CD4-positive, alpha-beta T cell (primary cell): ENCODE results near the gene LGALS14. TPM values are rescaled to one million over a fixed set of nuclear protein-coding genes. Genes with fewer than 3 reads are reported as not detected.
A peak's percentile ranks its signal among the peaks of the same experiment; 100 is the strongest.

Experiments used
- ATAC-seq: fragments of 200-7000 bp; cut with Tn5 transposase; one replicate; pipeline ENCODE4 v1.10.0; 2022; ENCODE audit warnings: mild to moderate bottlenecking; ENCODE audit not compliant: poor library complexity
- CTCF ChIA-PET: fragments of 350-600 bp; sonication (Branson Sonifier 250); formaldehyde crosslinking; loops from one replicate; lab custom pipeline; 2021; ENCODE audit warnings: antibody characterized with exemption, inconsistent platforms; lab: Charles Lee
- POLR2A ChIA-PET: fragments of 350-600 bp; sonication (Branson Sonifier 250); formaldehyde crosslinking; loops from one replicate; lab custom pipeline; 2021; ENCODE audit warnings: antibody characterized with exemption, inconsistent platforms; lab: Charles Lee
- DNase-seq, 14 experiments: peaks; one replicate each; pipeline ENCODE4 v3.0.0-alpha.2; 2013 to 2020; ENCODE audit warnings: mixed read lengths in 2 of 14
- H3K27ac ChIP-seq, 2 donors: one replicate each; pipeline versions ENCODE4 v1.5.1 to v1.7.0; 2013; ENCODE audit warnings: low read length in 2 of 2, low read depth in 1 of 2, mild to moderate bottlenecking in 1 of 2
- H3K27me3 ChIP-seq, 2 experiments: 1 replicate in 1 of 2; 2 replicates in 1 of 2; pipeline versions ENCODE4 v1.6.1 to v1.7.0; 2013; ENCODE audit warnings: low read length in 2 of 2, control low read depth in 1 of 2, mild to moderate bottlenecking in 1 of 2, moderate library complexity in 1 of 2; ENCODE audit not compliant: insufficient read depth in 2 of 2, control insufficient read depth in 1 of 2
- H3K36me3 ChIP-seq: one replicate; pipeline ENCODE4 v1.6.1; 2013; ENCODE audit warnings: low read length, control low read depth; ENCODE audit not compliant: insufficient read depth
- H3K4me1 ChIP-seq: one replicate; pipeline ENCODE4 v1.6.1; 2013; ENCODE audit warnings: low read length, control low read depth; ENCODE audit not compliant: insufficient read depth
- H3K4me3 ChIP-seq: one replicate; pipeline ENCODE4 v1.5.1; 2013; ENCODE audit warnings: mild to moderate bottlenecking, low read length, moderate library complexity
- H3K9me3 ChIP-seq, 2 experiments: 1 replicate in 1 of 2; 2 replicates in 1 of 2; pipeline versions ENCODE4 v1.6.1 to v1.7.0; 2013; ENCODE audit warnings: low read length in 2 of 2, mild to moderate bottlenecking in 2 of 2, control low read depth in 1 of 2, moderate library complexity in 1 of 2; ENCODE audit not compliant: control insufficient read depth in 1 of 2, insufficient read depth in 1 of 2
- H3K27ac Mint-ChIP-seq: one replicate; pipeline ENCODE4 v1.8.0; 2020; ENCODE audit warnings: mixed read lengths
- H3K27me3 Mint-ChIP-seq: one replicate; pipeline ENCODE4 v1.8.0; 2021; ENCODE audit warnings: mixed read lengths
- H3K36me3 Mint-ChIP-seq: one replicate; pipeline ENCODE4 v1.8.0; 2021; ENCODE audit warnings: low read depth, mixed read lengths
- H3K4me1 Mint-ChIP-seq: one replicate; pipeline ENCODE4 v1.8.0; 2021; ENCODE audit warnings: low read depth, mixed read lengths
- H3K4me3 Mint-ChIP-seq: one replicate; pipeline ENCODE4 v1.8.0; 2020; ENCODE audit warnings: mild to moderate bottlenecking, mixed read lengths
- H3K9me3 Mint-ChIP-seq: one replicate; pipeline ENCODE4 v1.8.0; 2020; ENCODE audit warnings: mixed read lengths
- intact Hi-C, 2 experiments: fragments of 100-400 bp; cut with DNase I in 1 of 2; cut with micrococcal nuclease in 1 of 2; formaldehyde crosslinking; loops; one replicate each; pipeline versions ENCODE4 v1.15.1 to v1.9.0; 2023 to 2025; cut with DNase I, micrococcal nuclease
- total RNA-seq, 174 experiments: library from RNA in 2 of 174; stranded (reverse) in 2 of 174; gene quantifications; one replicate each; pipeline ENCODE4 v1.2.3 and lab custom pipeline; 2021 to 2026
- TF ChIP-seq, protein P1 (sequence below): fragments of 200-600 bp; IDR thresholded peaks from one replicate; pipeline ENCODE4 v1.8.0; 2022; ENCODE audit warnings: antibody characterized with exemption, mild to moderate bottlenecking

Gene LGALS14
- total RNA-seq, 2 experiments from 2014 or later, result not detected

DNA sequence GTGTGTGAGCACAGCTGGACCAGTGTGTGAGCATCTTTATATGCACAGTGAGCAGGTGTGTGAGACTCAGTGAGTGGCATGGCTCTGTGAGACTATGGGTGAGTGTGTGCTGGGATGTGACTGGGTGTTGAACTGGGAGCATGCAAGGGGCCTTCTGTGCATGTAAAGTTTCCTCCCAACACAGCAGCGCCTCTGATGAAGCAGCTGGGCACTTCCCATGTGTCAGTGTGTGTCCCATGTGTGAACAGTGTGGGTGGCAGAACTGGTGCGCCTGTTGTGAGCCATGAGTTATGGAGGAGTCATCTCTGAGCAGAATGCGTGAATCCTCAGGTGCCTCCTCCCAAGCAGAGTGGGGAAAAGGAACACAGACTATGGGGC lies 24.5 kb upstream of the LGALS14 start:
- intact Hi-C loops, result loop anchor here in 1 of 2 experiments (10.0 kb wide), 1 partner anchor 555 kb away; the partner anchor contains the start of gene PAK4
- CTCF ChIA-PET, result no interaction called here
- H3K27ac Mint-ChIP-seq, result peak overlapping the region; percentile 73
- Histone ChIP-seq H3K4me1 (peaks cover 36% of the 10 kb centered on the region), H3K27me3 (no peaks in the 10 kb centered on the region), H3K36me3 (no peaks in the 10 kb centered on the region), H3K9me3 (no peaks in the 10 kb centered on the region), H3K4me3 (peak overlapping the region; percentile 22), H3K27ac (peak overlapping the region in 1 of 2 donors; percentile 37)
- no peaks in the 10 kb centered on the region for H3K9me3 Mint-ChIP-seq
- peaks cover 27% of the 10 kb centered on the region for H3K4me1 Mint-ChIP-seq
- POLR2A ChIA-PET, result no interaction called here
- H3K36me3 Mint-ChIP-seq, result no peaks in the 10 kb centered on the region
- no peak for ATAC-seq
- peak overlapping the region; percentile 23 for H3K4me3 Mint-ChIP-seq
- TF ChIP-seq, protein P1, sequence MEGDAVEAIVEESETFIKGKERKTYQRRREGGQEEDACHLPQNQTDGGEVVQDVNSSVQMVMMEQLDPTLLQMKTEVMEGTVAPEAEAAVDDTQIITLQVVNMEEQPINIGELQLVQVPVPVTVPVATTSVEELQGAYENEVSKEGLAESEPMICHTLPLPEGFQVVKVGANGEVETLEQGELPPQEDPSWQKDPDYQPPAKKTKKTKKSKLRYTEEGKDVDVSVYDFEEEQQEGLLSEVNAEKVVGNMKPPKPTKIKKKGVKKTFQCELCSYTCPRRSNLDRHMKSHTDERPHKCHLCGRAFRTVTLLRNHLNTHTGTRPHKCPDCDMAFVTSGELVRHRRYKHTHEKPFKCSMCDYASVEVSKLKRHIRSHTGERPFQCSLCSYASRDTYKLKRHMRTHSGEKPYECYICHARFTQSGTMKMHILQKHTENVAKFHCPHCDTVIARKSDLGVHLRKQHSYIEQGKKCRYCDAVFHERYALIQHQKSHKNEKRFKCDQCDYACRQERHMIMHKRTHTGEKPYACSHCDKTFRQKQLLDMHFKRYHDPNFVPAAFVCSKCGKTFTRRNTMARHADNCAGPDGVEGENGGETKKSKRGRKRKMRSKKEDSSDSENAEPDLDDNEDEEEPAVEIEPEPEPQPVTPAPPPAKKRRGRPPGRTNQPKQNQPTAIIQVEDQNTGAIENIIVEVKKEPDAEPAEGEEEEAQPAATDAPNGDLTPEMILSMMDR, result no peak
- DNase-seq, result no peak
- peaks cover 4% of the 10 kb centered on the region for H3K27me3 Mint-ChIP-seq

DNA sequence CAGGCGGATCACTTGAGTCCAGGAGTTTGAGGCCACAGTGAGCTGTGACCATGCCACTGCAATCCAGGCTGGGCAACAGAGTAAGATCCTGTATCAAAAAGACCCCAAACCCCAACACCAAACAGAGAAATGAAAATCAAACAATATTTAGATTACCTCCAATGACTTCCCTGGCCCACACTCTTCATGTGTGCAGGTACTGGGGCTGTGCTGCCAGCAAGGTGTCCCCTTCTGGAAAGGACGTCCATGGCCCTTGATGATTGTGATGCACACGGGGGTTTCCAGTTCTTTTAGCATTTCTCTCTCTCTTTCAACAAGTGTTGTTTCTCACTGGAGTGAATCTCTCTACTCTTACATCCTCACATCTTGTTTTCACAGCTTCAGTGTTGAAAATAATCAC lies 23.7 kb upstream of the LGALS14 start:
- no peaks in the 10 kb centered on the region for H3K27me3 ChIP-seq
- Mint-ChIP-seq H3K36me3 (no peaks in the 10 kb centered on the region), H3K27ac (no peak overlapping the region), H3K4me3 (no peak overlapping the region), H3K9me3 (no peaks in the 10 kb centered on the region), H3K27me3 (peaks cover 4% of the 10 kb centered on the region), H3K4me1 (peaks cover 28% of the 10 kb centered on the region)
- no peaks in the 10 kb centered on the region for H3K36me3 ChIP-seq
- H3K4me3 ChIP-seq, result no peak overlapping the region
- H3K9me3 ChIP-seq, result no peaks in the 10 kb centered on the region
- no peak overlapping the region for H3K27ac ChIP-seq
- TF ChIP-seq, protein P1, result no peak
- intact Hi-C loops, result no loop called here
- ATAC-seq, result no peak
- POLR2A ChIA-PET, result no interaction called here
- no peak for DNase-seq
- CTCF ChIA-PET, result no interaction called here
- H3K4me1 ChIP-seq, result peaks cover 36% of the 10 kb centered on the region

DNA sequence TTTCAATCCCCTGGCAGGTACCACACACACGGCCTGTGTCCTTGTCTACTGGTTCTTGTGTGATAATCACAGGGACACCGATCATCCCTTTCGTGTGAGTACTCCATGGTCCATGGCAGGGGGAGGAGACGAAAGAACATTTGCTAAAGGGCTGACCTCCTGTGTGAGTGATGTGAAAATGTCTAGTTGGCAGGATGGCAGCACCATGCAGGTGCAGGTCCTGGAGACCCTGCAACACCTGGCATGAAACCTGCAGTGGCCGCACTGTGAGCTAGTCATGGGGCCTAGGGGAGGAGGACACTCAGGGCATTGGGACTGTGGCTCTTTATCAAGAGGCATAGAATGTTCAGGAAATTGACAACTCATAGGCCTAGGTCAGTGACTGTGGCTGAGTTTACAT lies 22.9 kb upstream of the LGALS14 start:
- ChIA-PET CTCF (no interaction called here), POLR2A (no interaction called here)
- Histone ChIP-seq H3K36me3 (no peaks in the 10 kb centered on the region), H3K4me1 (peaks cover 33% of the 10 kb centered on the region), H3K9me3 (no peaks in the 10 kb centered on the region), H3K27me3 (no peaks in the 10 kb centered on the region), H3K27ac (no peak overlapping the region), H3K4me3 (no peak overlapping the region)
- H3K36me3 Mint-ChIP-seq, result no peaks in the 10 kb centered on the region
- H3K9me3 Mint-ChIP-seq, result no peaks in the 10 kb centered on the region
- DNase-seq (no peak), ATAC-seq (no peak)
- H3K27me3 Mint-ChIP-seq, result peaks cover 10% of the 10 kb centered on the region
- intact Hi-C loops, result no loop called here
- peaks cover 29% of the 10 kb centered on the region for H3K4me1 Mint-ChIP-seq
- TF ChIP-seq, protein P1, result no peak
- no peak overlapping the region for H3K27ac Mint-ChIP-seq
- H3K4me3 Mint-ChIP-seq, result no peak overlapping the region
